Mesodermal cell (in vitro differentiated cells): ENCODE measurements around the gene OTUD1. TPM values are rescaled to one million over a fixed set of nuclear protein-coding genes. Genes with fewer than 3 reads are reported as not detected.
"Not testable (repeated sequence)": the region's sequence is repeated elsewhere in the genome, so short reads cannot be mapped to it uniquely, and the experiment has no call there.

Source experiments
- H3K27ac ChIP-seq: 2 replicates; pipeline ENCODE4 v1.7.0; 2013; ENCODE audit warnings: mild to moderate bottlenecking, low read depth, low read length, moderate library complexity; ENCODE audit not compliant: severe bottlenecking
- H3K36me3 ChIP-seq: 2 replicates; pipeline ENCODE4 v1.7.1; 2013; ENCODE audit warnings: mild to moderate bottlenecking, low read length, moderate library complexity; ENCODE audit not compliant: control insufficient read depth, insufficient read depth
- H3K4me1 ChIP-seq: one replicate; pipeline ENCODE4 v1.7.1; 2013; ENCODE audit warnings: mild to moderate bottlenecking, low read length; ENCODE audit not compliant: insufficient read depth, control insufficient read depth, poor library complexity, severe bottlenecking
- H3K4me3 ChIP-seq: 2 replicates; pipeline ENCODE4 v1.7.0; 2013; ENCODE audit warnings: low read length, control low read depth, mild to moderate bottlenecking; ENCODE audit not compliant: insufficient read depth, poor library complexity, severe bottlenecking; ENCODE audit errors: extremely low read depth
- H3K9me3 ChIP-seq: 2 replicates; pipeline ENCODE4 v1.7.1; 2013; ENCODE audit warnings: mild to moderate bottlenecking, low read length, moderate library complexity; ENCODE audit not compliant: control insufficient read depth
- WGBS, 2 experiments: methylation state at CpG; one replicate each; pipeline ENCODE4 v1.1.5; 2013; ENCODE audit warnings: missing lambda C conversion rate in 2 of 2; ENCODE audit not compliant: insufficient coverage in 2 of 2; 5-methylcytosine and 5-hydroxymethylcytosine counted together
- polyA plus RNA-seq, 2 experiments: library from polyadenylated mRNA; stranded (reverse); fragments of 50-300 nt; gene quantifications; one replicate each; pipeline ENCODE4 v1.2.3, GENCODE V29; 2013

The OTUD1 gene
- polyA plus RNA-seq (2013, experiment 1 of 2): 8.9 TPM
- polyA plus RNA-seq (2013, experiment 2 of 2): 7.6 TPM

GRCh38 chr10:23438547-23439451, at the start of gene OTUD1:
Gene OTUD1 (plus strand): TSS chr10:23439075. CDS start chr10:23439458, 383 bp downstream.
- Histone ChIP-seq H3K4me3 (peak within 1 kb of the TSS; percentile 65), H3K36me3 (no peaks in the 10 kb centered on the region), H3K27ac (peak within 1 kb of the TSS; percentile 90), H3K4me1 (peaks cover 4% of the 10 kb centered on the region), H3K9me3 (no peaks in the 10 kb centered on the region)
- WGBS, 2 experiments: 1 to 2% methylated on average over 56 to 79 of the region's 115 CpGs

DNA sequence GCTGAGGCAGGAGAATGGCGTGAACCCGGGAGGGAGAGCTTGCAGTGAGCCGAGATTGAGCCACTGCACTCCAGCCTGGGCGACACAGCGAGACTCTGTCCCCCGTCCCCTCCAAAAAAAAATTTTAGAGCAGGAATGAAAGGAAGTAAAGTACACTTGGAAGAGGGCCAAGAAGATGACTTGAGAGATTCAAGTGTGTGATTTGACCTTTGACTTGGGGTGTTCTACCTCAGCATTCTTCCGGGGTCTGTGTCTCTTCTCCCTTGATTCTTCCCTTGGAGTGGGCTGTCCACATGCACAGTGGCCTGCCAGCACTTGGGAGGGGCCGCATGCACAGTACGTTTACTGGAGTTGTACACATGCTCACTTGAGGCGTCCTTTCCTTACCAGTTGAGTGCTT, 48.5 kb upstream of the OTUD1 start:
- H3K36me3 ChIP-seq, H3K9me3 ChIP-seq, H3K4me3 ChIP-seq, H3K27ac ChIP-seq, H3K4me1 ChIP-seq: not testable (repeated sequence)
- 94 to 100% methylated on average over 8 to 10 of the region's 10 CpGs for WGBS, 2 experiments

- no peaks in the 10 kb centered on the region for H3K4me1 ChIP-seq
- no peak overlapping the region for H3K27ac ChIP-seq
- H3K4me3 ChIP-seq: no peak overlapping the region
- H3K9me3 ChIP-seq: no peaks in the 10 kb centered on the region
- no peaks in the 10 kb centered on the region for H3K36me3 ChIP-seq
- WGBS, 2 experiments: 94% methylated on average over 2 of the region's 4 CpGs; no CpG with 5 or more reads in 1 of the 2 experiments
Measured at GRCh38 chr10:23390809-23391208, 48.1 kb upstream of the OTUD1 start.

DNA sequence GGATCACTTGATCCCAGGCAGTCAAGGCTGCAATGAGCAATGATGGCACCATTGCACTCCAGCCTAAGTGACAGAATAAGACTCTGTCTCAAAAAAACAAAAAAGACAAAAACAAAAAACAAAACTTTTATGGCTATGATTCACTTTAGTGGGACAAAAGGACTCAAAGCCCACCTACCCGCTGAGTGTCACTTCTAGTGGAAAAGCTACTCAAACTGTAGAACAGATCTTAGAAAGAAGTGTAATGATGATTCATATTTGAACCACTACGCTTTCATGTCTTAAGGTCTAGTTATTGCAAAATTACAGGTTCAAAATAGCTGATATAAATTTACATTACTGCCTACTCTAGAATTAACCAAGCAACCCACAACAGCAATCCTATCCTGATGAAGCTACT, 47.1 kb upstream of the OTUD1 start:
- no peaks in the 10 kb centered on the region for H3K36me3 ChIP-seq
- no peaks in the 10 kb centered on the region for H3K9me3 ChIP-seq
- no peak overlapping the region for H3K27ac ChIP-seq
- H3K4me1 ChIP-seq: no peaks in the 10 kb centered on the region
- H3K4me3 ChIP-seq: no peak overlapping the region
- no CpG with 5 or more reads among the region's 2 CpGs for WGBS, 2 experiments

- no peak overlapping the region for H3K27ac ChIP-seq
- no peaks in the 10 kb centered on the region for H3K4me1 ChIP-seq
- no peaks in the 10 kb centered on the region for H3K9me3 ChIP-seq
- H3K4me3 ChIP-seq: no peak overlapping the region
- WGBS, 2 experiments: 91 to 94% methylated on average over 2 to 4 of the region's 5 CpGs
- H3K36me3 ChIP-seq: no peaks in the 10 kb centered on the region
Measured at GRCh38 chr10:23395017-23395416, 43.9 kb upstream of the OTUD1 start.

DNA sequence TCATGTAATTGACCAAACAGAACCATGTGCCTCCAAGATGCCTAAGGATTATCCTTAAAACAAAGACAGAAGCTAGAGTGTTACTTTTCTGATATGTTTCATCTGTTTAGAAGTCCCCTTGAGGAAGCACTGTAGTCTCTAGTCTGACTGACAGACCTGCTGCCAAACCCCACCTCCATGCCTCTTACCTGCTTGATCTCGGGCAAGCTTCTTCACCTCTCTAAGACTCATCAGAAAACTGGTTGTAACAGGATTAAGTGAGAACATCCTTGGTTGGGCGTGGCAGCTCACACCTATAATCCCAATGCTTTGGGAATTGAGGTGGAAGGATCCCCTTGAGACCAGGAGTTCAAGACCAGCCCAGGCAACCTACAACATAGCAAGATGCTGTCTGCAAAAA, 42.2 kb upstream of the OTUD1 start:
- Histone ChIP-seq H3K4me1 (no peaks in the 10 kb centered on the region), H3K9me3 (no peaks in the 10 kb centered on the region)
- 86% methylated on average over 1 of the region's 2 CpGs; no CpG with 5 or more reads in 1 of the 2 experiments for WGBS, 2 experiments

GRCh38 chr10:23399701-23400144, 39.2 kb upstream of the OTUD1 start:
- Histone ChIP-seq H3K9me3 (no peaks in the 10 kb centered on the region), H3K27ac (no peak overlapping the region), H3K4me3 (no peak overlapping the region), H3K4me1 (no peaks in the 10 kb centered on the region), H3K36me3 (no peaks in the 10 kb centered on the region)
- WGBS, 2 experiments: 90 to 96% methylated on average over 5 to 6 of the region's 7 CpGs

More for the DNA sequence above, 42.2 kb upstream of the OTUD1 start:
- Histone ChIP-seq H3K27ac (no peak overlapping the region), H3K36me3 (no peaks in the 10 kb centered on the region), H3K4me3 (no peak overlapping the region)

- Histone ChIP-seq H3K27ac (no peak overlapping the region), H3K4me1 (peaks cover 3% of the 10 kb centered on the region), H3K4me3 (no peak overlapping the region), H3K36me3 (no peaks in the 10 kb centered on the region), H3K9me3 (no peaks in the 10 kb centered on the region)
- 100% methylated on average over 1 of the region's 2 CpGs; no CpG with 5 or more reads in 1 of the 2 experiments for WGBS, 2 experiments
Measured at GRCh38 chr10:23402856-23403255, 36.0 kb upstream of the OTUD1 start.

- H3K36me3 ChIP-seq: no peaks in the 10 kb centered on the region
- no peak overlapping the region for H3K27ac ChIP-seq
- WGBS, 2 experiments: no CpG with 5 or more reads among the region's 1 CpG
- H3K4me3 ChIP-seq: no peak overlapping the region
- peaks cover 3% of the 10 kb centered on the region for H3K4me1 ChIP-seq
- H3K9me3 ChIP-seq: no peaks in the 10 kb centered on the region
Measured at GRCh38 chr10:23403278-23403677, 35.6 kb upstream of the OTUD1 start.

- Histone ChIP-seq H3K4me1 (peaks cover 3% of the 10 kb centered on the region), H3K9me3 (no peaks in the 10 kb centered on the region), H3K27ac (no peak overlapping the region), H3K4me3 (no peak overlapping the region), H3K36me3 (no peaks in the 10 kb centered on the region)
- WGBS, 2 experiments: 88 to 100% methylated on average over 2 of the region's 3 CpGs
Measured at GRCh38 chr10:23403719-23404118, 35.2 kb upstream of the OTUD1 start.

DNA sequence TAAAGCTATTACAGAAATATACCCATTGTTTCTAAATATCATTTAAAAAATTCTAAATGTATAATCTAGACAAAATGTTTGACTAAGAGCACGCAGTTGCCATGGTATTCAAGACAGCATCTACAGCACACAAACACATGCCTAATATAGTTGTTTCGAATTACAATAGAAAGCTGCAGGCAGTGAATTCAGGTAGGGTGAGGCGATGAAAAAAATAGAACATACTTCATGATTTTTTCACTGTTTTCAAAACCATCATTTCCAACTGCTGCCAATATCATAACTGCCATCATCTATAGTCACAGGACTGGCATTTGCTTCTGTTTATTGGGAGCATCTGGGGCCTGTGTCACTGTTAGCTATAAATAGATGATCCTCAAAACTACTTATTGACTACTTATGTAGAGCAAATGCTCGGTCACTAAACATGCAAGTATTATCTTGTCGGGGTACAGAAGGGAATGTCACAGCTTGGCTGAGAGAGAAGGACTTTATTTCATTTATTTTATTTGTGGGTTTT, 34.4 kb upstream of the OTUD1 start:
- Histone ChIP-seq H3K4me3 (no peak overlapping the region), H3K4me1 (peaks cover 3% of the 10 kb centered on the region), H3K9me3 (no peaks in the 10 kb centered on the region), H3K27ac (no peak overlapping the region), H3K36me3 (no peaks in the 10 kb centered on the region)
- WGBS, 2 experiments: 97% methylated on average over 4 of the region's 5 CpGs; no CpG with 5 or more reads in 1 of the 2 experiments
